Stimulated activated CD4-positive, alpha-beta T cell treated with anti-CD3 and anti-CD28 coated beads, Interleukin-1b, Interleukin-23, amount 100 ng/mL, for 48 hours (primary cell): ENCODE measurements around the gene PARP1.
"Not testable (repeated sequence)": the region's sequence is repeated elsewhere in the genome, so short reads cannot be mapped to it uniquely, and the experiment has no call there.

Source experiments
- DNase-seq: peaks from one replicate; pipeline ENCODE4 v3.0.0-alpha.2; 2020

PARP1 gene

DNA sequence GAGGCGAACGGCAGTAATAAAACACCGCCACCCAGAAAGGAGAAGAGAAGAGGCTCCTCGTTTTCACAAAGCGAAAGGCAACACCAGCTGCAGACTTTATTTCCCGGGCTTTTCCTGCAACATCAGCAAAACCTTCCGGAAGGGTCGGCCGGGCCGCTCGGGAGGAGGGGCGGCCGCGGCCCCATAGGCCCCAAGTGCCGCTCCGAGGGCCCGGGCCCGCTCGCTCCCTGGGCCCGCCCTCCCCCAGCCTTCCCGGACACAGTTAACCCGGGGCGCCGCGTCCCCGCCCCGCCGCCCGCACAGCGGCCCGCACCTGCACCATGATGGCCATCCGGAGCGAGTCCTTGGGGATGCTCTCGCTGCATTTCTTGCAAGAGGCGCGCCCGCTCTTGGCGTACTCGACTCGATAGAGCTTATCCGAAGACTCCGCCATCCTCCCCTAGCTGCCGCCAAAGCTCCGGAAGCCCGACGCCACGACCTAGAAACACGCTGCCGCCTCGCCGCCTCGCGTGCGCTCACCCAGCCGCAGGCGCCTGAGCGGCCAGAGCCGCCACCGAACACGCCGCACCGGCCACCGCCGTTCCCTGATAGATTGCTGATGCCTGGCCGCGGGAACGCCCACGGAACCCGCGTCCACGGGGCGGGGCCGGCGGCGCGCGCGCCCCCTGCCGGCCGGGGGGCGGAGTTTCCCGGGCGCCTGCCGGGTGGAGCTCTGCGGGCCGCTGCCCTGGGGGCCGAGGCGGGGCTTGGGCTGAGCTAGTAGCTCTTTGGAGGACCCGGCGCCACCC, at the start of gene PARP1:
PARP1 (minus strand) TSS at position 597 of the 788 bp plus-strand sequence; CDS start at position 433, 164 bp downstream.
- DNase-seq, result peak; percentile 90

DNA sequence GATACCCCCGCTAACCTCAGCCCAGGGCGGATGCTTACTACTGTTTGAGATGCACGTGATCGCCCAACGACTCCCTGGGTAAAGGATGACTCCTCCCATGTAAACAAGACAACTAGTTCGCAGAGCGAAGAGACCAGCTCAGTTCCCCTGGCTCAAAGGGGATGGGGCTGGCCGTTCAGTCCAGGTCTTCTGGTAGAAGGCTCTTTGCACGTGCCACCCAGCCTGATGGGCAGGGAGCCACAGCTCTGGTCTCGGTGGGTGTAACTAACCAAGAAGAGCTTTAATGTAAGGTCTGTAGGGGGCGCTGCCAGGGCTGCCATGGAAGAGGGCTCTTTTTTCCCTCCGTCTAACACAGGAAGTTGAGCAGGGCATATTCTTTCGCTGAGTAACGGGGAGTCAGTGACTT, 49.4 kb upstream of the PARP1 start:
- peak; percentile 63 for DNase-seq

DNA sequence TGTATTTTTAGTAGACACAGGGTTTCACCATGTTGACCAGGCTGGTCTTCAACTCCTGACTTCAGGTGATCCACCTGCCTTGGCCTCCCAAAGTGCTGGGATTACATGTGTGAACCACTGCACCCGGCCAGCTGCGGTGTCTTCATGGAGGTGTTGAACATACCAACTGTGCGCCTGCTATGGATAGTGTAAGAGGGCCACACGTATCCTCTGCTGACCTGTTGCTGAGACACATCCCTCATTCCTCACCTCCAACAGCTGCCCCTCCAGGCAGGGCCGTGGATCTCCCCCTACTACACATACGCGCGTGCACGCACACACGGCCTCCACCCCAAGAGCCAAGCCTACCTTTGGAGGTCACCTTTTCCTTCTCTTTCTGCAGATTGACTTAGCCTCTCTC, 48.0 kb upstream of the PARP1 start:
- no peak for DNase-seq

DNA sequence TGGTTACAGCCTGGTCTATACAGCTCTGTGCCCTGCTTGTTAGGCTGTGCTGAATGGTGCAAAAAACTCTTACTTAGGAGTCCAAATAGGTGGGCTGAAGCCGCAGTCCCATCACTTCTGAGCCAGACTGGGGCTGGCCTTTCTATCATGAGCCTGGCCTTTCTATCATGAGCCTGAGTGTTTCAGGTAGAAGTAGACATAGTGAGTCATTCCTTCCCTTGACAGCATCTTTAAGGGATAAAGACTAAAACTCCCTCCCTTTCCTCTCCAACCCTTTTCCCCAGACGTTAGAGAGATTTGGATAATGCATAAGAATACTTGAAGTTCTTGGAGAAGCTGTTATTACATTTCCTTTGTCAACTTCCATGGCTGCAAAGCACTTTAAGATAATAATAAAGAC, 46.5 kb upstream of the PARP1 start:
- no peak for DNase-seq

DNA sequence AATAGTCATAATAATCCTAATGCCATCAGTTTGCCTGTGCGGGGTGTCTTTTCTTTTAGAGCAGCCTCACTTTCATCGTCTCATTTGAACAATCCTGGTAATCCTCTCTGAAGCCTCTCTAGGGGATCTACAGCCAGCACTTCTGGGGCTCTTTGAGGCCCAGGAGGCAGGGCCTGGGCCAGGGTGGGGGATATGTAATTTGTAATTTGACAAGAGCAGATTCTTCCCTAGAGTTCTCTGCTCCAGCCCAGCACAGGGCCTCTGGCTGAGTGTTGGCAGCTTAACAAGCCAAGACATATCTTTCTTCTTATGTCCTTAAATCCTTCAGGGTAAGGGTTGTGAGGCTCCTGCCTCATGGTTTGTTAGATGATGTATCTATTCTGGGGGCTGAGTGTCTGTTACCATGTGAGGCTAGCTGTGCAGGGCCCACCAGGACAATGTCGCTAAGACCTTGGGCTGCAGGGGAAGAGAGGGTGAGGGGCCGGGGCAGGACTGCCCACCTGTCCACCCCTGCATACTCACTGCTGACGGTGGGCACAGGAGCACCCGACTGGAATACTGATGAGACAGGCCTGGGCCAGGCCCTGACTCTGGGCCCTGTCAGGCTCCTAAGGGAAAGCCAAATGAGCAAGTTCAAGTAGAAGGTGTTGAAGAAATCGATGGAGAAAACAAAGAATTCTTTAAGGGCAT, 45.3 kb upstream of the PARP1 start:
- DNase-seq, result no peak

DNA sequence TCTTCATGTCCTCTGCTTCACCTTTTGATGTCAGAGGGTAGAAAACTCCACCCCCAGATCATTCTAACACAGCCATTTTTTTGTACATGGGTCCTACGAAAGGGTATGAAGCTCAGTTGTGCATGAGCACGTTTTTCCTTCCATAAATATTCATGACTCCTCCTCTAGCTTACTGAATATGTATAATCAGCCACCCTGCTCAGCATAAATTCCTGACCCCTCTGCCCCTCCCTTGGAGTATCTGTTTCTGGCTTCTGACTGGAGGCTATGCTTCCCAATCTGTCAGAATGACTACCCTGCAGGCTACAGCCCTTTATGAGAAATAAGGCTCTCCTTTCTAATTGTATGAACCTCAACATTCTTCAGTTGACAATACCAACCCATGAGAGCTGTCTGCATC, 42.8 kb upstream of the PARP1 start:
- no peak for DNase-seq

DNA sequence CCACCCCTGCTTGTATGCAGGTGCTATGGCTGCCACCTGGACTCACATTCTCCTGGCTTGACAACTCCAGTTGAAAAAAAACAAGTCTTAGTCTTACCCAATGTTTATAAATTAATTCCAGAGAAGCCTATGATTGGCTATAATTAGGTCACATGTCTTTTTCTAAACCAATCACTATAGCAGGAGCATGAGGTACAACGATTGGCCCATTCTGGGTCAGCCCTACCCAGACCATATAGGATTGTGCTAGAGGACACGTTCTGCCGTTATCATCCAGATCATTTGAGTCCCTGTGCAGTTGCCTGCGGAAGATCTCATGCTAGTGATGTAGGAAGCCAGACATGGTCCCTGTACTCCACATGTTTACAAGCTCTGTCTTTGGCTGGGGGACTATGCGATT, 41.9 kb upstream of the PARP1 start:
- no peak for DNase-seq

DNA sequence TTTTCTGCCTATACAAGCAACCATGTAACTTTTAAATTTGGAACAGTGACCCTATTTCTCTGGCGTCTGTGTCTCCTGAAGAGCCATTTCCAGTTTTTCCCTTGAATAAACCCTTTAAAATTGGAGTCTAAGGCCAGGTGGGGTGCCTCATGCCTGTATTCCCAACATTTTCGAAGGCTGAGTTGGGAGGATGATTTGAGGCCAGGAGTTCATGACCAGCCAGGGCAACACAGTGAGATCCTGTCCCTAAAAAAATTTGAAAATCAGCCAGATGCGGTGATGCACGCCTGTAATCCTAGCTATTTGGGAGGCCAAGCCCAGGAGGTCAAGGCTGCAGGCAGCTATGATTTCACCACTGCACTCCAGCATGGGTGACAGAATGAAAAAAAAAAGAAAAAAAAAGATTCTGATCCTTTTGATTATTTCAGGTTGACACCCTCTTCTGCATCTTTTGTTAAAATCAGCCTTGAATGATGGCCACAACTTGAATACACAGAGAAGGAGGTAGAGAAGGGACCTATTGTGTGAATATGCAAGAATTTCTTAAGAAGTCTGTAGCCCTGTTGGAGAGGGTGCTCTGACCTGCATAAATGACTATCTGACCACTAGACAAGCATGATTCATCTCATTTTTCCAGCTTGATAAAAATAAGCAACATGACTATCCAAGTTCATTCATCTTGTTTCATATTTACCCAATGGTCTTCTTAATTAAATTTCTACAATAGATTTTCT, 40.2 kb upstream of the PARP1 start:
- DNase-seq, result no peak

DNA sequence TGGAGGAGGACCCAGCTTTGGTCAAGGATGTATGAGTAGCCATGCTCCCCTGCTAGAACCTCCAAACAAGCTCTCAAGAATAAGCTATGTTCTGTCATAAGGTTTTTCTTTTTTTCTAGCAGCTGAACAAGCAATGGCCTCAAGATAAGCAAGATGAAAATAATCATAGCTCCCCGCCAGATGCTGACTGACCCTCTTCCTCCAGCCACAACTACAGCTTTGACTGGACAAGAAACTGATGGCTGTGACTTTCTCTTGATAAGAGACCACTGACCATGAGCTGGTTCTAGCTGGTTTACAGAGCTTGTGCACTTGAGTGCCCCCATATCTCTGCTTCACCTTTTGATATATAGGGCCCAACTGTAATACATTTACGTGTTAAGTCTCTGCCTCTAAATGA, 38.2 kb upstream of the PARP1 start:
- DNase-seq, result no peak

DNA sequence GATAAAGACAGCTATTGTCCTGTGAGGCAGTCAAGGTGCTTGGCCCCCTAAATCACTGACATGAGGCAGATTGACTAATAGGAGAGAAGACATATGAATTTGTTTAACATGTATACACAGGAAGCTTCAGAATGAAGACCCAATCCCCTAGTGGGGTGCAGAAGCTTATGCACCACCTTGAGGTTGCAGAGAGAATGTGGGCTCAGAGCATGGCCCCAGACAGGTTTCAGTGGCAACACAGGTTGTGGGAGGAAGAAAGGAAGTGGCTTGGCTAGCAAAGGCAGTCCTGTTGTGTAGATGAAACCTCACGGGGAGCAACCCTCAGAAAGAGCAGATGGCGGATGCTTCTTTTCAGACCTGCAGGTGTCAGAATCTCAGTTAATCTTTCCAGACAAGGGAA, 37.0 kb upstream of the PARP1 start:
- peak; percentile 66 for DNase-seq

DNA sequence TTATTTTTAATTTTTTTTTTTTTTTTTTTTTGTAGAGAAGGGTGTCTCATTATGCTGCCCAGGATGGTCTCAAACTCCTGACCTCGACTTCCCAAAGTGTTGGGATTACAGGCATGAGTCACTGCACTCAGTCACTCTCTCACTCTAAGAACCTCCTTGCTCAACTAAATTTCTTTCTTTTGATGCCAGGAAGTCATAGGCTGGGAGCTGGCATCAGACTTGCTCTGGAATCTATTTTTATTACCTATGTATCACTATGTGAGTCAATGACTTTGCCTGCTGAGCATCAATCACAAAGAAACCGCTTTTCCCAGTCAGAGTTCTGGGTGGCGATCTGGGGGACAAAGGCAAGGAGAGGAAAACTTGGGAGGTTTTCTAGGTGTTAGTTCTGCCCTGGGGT, 35.5 kb upstream of the PARP1 start:
- no peak for DNase-seq

DNA sequence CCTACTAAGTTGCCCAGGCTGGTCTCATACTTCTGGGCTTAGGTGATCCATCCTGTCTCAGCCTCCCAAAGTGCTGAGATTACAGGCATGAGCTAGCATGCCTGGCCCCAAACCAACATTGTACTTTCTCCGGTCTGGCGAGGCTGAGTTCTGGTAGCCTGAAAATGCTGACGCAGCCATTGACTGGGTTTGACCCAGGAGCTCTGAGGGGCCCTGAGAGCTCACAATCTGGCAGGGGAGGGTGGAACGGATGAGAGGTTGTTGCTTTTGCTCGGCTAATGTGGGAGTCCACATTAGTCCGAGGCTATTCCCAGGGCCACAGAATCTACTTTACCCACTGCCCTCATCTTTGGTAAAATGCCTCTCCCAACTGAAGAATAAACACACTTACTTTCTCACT, 35.1 kb upstream of the PARP1 start:
- no peak for DNase-seq

DNA sequence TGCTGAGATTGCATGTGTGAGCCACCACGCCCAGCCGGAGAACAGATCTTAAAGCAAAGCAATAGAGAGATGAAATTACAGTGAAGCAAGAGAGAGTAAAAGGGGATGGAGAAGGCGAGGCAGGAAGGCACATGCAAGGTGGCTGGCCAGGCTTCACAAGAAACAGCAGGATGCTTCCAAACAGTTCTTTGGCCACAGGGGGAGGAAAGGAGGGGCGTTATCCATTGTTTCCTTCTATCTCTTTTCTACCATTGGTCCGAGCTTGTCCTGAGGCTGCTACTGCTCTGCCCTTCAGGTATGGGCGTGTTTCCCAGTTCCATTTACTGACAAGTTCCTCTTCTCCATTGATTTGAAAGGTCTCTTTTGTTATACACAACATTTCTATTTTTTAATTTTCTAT, 33.7 kb upstream of the PARP1 start:
- no peak for DNase-seq

DNA sequence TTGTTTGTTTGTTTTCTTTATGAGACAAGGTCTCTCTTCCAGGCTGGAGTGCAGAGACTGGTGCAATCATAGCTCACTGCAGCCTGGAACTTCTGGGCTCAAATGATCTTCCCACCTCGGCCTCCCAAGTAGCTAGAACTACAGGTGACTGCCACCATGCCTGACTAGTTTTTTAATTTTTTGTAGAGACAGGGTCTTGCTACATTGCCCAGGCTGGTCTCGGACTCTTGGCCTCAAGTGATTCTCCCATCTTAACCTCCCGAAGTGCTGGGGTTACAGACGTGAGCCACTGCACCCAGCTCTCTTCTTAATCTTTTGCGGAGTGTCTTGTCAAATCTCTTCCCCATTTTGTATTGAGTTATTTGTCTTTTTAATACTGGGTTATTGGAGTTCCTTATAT, 32.6 kb upstream of the PARP1 start:
- no peak for DNase-seq

DNA sequence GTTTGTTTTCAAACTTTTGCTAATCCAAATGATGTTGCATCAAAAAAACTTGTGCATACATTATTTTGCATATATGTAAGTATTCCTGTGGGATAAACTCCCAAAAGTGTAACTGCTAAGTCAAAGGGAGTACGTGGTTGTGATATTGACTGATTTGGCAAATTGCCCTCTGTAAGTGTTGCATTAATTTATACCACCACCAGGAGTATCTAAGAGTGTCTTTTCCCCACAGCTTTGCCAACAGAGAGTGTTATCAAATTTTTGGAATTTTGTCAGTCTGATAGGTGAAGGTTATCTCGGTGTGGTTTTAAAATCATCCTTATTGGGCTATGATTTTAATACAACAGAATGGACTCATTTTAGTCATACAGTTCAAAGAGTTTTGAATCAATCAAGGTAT, 30.1 kb upstream of the PARP1 start:
- no peak for DNase-seq

DNA sequence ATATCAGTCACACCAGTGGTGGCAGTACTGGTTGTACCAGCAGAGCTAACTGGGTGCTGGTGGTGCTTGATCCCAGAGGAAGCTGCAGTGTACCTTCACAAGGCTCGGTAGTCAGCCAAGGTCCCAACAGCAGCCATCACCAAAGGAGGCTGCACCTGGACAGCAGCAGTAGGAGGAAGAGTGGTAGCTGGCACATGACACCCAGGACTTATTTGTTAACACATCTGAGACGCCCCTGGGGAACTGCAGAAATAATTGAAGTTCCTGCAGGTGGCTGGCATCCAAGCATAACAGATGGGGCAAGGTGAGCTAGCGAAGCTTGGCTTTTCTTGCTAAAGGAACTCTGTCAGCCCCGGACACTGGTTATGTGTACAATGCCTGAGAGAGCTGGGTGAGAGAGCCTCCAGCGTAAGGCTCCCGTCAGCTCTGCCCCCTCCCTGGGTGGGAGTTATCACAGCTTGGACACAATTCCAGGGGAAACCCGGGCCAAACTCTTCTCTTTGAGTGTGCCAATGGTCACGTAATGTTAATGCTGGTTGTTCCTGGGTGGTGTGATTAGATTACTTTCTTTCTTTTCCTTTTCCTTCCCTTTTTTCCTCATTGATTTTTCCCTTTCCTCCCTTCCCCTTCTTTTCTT, 29.1 kb upstream of the PARP1 start:
- DNase-seq, result no peak

DNA sequence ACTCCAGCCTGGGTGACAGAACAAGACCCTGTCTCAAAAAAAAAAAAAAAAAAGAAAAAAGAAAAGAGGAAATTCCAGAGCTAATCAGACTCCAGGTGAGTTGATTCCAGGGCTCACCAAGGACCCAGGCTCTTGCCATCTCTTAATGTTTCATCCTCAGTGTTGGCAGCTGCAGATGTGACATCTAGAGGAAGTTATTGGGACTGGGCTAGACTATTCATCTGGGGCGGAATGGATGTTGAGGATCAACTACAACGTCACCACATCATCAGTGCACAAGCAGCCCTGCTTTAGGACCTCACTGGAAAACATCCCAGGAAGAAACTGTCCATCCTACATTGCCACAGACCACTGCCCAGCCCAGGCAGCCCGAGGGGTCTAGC, 28.6 kb upstream of the PARP1 start:
- no peak for DNase-seq

DNA sequence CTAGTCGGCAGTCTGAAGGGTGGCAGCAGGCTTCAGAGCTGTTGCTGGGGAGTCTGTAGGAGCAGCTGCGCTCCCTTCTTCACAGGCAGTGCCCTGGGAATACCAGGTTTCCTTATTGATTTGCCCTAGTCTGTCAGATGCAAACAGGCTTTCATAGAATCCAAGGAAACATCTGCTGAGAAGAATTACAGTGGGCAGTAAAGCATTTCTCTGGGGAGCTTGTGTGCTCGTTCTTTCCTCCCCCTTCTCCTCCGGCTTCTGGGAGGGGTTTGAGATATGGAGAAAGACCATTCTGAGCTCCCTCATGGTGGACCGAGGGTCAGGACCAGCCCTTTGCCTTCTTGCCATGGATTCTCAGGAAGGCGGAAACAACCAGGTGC, 25.4 kb upstream of the PARP1 start:
- no peak for DNase-seq

DNA sequence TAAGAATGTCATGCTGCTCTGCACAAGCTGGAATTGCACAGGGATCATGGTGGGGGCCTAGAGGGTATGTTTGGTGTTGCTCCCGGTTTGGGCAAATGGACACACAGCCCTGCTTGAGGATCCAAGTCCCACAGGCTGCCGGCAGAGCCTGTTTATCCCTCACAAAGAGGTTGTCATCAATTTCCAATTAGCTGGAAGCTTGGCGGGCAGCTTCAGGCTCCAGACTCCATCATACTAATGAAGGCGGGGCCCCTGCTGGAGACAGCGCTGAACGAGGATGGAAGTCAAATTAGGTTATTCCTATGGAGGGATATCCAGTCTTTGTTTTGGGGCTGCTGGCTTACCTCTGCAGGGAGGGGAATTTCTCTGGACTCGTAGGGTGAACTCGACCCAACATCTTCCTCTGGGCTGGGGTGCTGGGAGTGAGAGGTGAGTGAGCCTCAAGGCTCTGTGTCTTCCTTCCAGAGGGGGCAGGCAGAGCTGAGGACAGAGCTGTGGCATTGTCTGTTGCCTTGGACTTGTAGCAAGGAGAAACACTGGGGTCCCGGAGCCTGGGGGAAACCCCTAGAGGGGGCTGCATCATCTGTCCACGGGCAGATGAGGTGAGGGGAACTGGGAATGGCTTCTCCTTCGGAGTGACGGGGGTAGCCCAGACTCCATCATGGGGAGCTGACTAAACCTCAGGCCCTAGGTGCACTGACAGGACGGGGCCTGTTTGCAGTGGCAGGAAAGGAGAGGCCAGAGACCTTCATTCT, 24.9 kb upstream of the PARP1 start:
- no peak for DNase-seq

DNA sequence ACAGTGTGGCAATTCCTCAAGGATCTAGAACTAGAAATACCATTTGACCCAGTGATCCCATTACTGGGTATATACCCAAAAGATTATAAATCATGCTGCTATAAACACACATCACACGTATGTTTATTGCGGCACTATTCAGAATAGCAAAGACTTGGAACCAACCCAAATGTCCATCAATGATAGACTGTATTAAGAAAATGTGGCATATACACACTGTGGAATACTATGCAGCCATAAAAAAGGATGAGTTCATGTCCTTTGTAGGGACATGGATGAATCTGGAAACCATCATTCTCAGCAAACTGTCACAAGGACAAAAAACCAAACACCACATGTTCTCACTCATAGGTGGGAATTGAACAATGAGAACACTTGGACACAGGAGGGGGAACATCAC, 24.0 kb upstream of the PARP1 start:
- DNase-seq, result not testable (repeated sequence)

DNA sequence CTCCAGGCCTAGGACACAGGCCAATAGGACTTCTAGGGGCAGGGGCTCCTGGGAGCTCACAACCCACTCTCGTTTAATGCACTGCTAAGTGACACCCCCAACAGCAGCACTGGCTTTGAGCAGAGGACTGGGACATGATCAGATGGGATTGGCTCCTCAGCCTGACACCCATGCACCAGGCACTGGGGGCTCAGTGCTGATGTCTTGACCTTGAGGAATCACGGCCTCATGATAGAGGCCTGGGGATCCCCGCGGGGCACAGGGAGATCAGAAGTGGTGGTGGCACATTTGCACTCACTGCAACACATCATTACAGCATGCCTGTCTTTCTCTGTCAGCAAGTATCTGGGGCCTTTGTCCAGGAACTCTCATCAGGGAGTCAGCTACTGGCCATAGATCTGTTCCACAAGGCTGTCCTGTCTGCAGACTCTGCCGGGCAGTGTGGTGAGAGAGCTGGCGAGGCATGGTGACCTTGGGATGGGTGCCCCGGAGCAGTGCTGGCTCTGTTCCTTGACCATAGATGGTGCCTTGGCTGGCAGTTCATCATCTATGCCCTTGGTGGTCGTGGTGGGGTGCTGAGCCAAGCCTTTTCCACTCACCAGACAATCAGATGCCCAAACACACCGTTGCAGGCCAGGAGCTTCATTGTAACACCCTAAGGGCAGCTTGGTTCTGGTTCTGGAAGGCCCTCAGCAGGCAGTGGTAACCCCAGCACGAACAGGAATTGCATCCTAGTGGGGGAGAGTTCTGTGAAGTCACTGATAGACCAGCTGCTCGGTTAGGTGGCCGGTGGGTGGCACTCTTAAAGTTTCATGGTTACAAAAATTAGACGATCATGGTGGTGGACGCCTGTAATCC, 22.2 kb upstream of the PARP1 start:
- no peak for DNase-seq
